ENCODE data around the gene SDHC.
"Not testable (repeated sequence)": the region's sequence is repeated elsewhere in the genome, so short reads cannot be mapped to it uniquely, and the experiment has no call there.

Gene SDHC

DNA sequence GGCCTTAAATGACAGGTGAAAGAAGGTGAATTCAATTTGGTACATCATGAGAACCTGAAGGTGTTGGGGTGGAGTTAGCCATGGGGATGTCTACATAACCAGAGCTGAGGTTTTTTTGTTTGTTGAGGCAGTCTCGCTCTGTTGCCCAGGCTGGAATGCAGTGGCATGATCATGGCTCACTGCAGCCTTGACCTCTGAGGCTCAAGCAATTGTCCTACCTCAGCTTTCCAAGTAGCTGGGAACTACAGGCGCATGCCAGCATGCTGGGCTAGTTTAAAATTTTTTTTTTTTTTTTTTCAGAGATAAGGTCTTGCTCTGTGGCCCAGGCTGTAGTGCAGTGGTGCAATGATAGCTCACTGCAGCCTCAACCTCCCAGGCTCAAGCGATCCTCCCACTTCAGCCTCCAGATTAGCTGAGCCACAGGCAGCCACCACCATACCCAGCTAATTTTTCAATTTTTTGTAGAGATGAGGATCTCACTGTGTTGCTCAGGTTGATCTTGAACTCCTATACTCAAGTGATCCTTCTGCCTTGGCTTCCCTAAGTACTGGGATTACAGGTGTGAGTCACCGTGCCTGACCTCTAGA, 2.5 kb upstream of the SDHC start:
- no peak for DNase-seq

DNA sequence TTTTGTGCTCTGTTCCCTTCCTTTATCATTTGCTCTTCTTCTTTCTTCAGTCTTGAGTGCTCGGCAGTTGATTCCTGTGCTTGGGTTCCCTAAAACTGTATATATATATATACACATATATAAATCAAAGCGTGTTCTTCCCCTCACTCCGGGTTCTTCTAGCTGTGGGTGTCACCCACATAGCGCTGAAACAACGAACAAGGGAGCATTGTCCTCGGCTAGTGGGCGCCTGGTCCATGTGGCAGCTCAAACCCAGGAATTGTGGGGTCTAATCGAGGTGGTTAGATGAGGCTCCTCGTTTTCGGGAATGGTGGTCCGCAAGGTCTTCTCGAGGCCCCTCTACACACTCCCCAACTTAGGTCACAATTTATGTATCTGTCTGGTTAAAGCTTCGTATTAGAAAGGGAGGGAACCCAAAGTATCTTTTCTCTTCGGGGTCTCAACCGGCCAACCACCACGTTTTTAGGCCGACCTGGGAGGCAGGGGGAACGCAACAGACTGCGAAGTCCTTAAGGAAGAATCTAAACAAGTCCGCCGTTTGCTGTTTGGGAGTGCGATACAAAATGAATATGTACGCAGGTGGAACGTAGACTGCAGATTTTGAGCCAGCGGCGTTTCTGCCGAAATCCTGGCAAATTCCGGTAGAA, 504 bp upstream of the SDHC start:
- peak; percentile 14 for DNase-seq

DNA sequence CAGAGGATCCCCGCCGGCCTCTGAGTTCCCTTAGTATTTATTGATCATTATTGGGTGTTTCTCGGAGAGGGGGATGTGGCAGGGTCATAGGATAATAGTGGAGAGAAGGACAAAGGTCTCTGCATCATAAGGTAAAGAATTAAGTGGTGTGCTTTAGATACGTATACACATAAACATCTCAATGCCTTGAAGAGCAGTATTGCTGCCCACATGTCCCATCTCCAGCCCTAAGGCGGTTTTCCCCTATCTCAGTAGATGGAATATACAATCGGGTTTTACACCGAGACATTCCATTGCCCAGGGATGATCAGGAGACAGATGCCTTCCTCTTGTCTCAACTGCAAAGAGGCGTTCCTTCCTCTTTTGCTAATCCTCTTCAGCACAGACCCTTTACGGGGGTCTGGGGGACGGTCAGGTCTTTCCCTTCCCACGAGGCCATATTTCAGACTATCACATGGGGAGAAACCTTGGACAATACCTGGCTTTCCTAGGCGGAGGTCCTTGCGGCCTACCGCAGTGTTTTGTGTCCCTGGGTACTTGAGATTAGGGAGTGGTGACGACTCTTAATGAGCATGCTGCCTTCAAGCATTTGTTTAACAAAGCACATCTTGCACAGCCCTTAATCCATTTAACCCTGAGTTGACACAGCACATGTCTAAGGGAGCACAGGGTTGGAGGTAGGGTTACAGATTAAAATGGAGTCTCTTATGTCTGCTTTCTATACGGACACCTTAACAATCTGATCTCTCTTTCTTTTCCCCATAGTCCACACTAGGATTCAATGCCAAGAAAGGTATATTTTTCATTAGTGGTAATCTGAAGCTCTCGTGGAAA, 1.9 kb downstream of the SDHC start:
- not testable (repeated sequence) for DNase-seq

DNA sequence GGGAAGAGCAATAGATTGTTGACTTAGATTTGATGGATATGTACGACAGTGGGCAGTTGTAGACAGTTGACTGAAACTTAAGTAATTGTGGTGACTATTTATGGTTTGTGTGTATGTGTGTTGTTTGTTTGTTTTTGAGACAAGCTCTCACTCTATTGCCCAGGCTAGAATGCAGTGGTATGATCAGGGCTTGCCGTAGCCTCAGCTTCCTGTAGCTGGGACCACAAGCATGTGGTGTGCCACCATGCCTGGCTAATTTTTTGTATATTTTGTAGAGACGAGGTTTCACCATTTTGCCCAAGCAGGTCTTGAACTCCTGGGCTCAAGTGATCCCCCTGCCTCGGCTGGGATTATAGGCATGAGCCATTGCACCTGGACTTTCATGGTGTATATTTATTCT, 9.8 kb downstream of the SDHC start:
- peak; percentile 34 for DNase-seq

DNA sequence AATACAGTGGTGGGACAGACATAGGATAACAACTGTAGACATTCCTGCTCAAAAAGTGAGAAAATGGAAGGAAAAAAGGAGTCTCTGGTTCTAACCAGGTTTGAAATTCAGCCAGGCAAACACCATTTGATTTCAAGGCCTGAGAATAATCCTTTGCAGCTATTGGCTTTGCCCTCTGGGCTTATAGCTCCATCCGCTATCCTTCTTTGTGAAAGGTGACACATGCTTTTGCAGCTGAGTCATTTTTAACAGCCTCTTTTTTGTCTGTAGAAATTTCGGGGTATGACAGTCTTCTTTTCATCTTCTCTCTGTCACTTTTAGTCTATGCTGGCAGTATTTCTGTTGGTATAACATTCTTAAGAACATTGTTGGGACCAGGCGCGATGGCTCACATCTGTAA, 16.2 kb downstream of the SDHC start:
- DNase-seq, result no peak

DNA sequence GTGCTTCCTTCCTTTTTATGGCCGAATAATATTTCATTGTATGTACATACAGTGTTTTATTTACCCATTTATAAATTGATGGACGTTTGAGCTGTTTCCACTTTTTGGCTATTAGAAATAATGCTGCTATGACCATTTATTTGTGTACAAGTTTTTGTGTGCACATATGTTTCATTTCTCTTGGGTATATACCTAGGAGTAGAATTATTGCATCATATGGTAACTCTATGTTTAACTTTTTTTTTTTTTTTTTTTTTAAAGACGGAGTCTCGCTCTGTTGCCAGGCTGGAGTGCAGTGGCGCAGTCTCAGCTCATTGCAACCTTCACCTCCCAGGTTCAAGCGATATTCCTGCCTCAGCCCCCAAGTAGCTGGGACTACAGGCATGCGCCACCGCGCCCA, 19.0 kb downstream of the SDHC start:
- DNase-seq, result no peak

DNA sequence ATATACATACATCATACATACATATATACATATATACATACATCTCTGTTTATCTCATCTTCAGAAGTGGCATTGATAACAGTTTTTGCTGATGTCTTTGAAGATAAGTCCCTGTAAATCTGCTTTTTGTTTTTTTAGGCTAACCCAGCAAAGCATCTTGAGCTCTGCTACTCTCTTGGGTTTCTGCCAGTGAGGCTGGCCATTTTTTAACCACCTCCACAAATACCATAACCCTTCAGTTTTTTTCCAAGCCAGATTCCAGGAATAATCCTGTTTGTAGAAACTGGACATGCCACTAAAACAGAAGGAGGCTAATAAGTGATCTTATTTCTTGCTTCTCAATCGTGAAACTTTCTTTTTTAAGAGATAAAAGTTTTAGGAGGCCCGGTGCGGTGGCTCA, 21.6 kb downstream of the SDHC start:
- DNase-seq, result no peak

GRCh38 chr1:161342177-161342576, 28.0 kb downstream of the SDHC start:
- no peak for DNase-seq

DNA sequence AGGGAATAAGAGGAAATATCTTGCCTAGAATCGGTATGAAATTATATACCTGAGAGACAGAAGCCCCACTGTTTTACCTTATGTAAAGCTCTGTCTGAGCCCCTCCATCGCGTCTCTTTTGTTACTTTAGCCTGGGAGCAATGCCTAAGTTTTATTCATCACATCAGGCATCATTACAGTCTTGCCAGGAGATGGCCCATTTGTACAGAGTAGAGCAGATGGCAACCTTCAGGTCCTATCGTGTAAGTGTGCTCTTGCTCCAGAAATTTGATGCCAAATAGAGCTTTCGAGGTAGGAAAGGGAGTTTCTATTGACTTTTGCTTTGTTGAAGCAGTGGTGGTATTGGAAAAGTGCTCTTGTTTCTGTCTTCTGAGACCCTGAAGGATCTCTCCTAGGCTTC, 28.6 kb downstream of the SDHC start:
- DNase-seq, result no peak

- no peak for DNase-seq
These were observed 36.5 kb downstream of the SDHC start for GRCh38 chr1:161350671-161351070.

DNA sequence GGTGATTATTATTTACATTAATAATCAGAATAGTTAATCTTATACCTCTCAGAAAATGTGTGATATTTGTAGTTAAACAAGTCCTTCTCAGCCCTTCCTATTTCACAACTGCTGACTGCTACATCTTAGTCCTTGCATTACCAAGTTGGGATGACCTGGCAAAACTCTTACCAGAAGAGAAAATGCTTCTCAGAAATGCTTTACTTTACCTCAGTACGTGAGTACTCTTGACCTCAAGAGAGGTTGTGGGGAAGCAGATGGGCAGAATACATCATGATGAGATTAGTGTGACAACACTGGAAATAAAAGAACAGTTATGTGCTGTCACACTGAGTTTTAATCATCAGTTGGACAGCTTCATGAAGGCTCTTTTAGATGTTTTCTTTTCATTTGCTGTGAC, 37.3 kb downstream of the SDHC start:
- no peak for DNase-seq

GRCh38 chr1:161357073-161357472, 42.9 kb downstream of the SDHC start:
- no peak for DNase-seq

GRCh38 chr1:161359291-161359690, 45.1 kb downstream of the SDHC start:
- no peak for DNase-seq

DNA sequence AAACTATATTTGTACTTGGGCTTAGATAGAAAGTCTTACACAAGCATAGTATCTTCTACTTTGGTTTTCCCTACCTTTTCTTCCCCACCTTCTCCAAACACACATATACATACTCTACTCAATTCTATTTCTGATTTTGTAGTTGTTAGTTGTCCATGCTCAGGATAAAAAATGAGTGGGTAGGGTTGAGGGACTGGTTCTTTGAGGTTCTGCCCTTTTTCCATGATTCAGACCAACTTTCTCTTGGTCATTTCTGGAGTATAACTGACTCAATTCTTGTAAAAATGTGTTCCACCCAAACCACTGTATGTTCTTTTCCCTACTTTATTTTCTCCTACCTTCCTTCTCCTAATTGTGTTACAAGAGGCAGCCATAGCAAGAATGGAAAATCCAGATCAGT, 50.2 kb downstream of the SDHC start:
- no peak for DNase-seq

- DNase-seq, result no peak
These were observed 51.0 kb downstream of the SDHC start for GRCh38 chr1:161365207-161365606.

DNA sequence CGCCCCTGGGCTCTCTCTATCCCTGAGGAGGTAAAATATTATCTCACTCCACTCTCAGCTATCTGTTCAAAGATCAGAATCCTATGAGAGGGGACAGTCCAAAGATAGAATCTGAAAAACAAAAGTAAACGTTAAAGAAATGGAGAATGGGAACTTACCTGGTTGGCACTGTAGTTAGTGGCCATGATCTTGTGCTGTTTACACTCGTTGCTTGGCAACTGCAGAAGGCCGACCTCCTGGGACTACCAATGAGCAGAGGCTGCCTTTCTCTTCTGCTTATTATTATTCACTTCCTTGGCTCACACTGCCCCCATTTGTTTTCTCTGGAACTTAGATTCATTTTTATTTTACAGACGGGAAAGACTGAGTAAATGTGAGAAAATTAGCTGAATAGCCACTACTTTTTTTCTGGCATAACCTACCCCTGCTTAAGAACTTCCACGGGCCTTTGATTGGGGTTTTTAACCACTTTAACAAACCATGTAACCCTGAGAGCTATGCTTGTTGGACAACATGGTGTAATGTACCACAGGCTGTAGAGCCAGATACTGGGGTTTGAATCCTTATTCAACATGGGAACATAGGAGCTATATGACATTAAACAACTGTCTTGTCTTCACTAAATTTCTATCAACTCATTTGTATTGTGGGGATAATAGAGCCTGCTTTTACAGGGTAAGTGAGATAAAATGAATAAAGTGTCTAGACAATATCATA, 53.7 kb downstream of the SDHC start, which contains the start of gene CFAP126:
Gene CFAP126, minus strand, starts transcription at position 193 of the 717 bp plus-strand sequence. Its CDS starts 8 bp downstream, at position 185.
- DNase-seq, result peak; percentile 78

- no peak for DNase-seq
These were observed 59.3 kb downstream of the SDHC start for GRCh38 chr1:161373442-161373841.

GRCh38 chr1:161374373-161374772, 60.2 kb downstream of the SDHC start:
- no peak for DNase-seq

DNA sequence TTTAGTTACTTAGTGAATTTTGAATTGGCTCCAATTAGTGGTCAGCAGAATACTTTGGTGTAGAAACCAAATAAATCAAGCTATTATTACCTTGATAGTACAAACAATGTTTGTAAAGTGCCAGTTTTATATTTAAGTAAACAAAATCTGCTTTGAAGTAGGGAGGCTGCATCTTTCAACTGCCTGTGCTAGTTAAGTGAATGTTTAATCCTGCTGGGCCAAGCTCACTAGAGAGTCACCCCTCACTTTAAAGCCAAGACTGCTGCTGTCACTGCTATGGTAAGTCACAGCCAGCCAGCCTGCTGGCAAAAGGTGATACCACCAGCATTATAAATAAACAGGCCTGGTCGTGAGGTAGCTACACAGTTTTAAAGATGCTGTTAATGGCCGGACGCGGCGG, 63.8 kb downstream of the SDHC start:
- no peak for DNase-seq

GRCh38 chr1:161379071-161379470, 64.9 kb downstream of the SDHC start:
- no peak for DNase-seq

GRCh38 chr1:161381707-161382106, 67.5 kb downstream of the SDHC start:
- DNase-seq, result no peak

DNA sequence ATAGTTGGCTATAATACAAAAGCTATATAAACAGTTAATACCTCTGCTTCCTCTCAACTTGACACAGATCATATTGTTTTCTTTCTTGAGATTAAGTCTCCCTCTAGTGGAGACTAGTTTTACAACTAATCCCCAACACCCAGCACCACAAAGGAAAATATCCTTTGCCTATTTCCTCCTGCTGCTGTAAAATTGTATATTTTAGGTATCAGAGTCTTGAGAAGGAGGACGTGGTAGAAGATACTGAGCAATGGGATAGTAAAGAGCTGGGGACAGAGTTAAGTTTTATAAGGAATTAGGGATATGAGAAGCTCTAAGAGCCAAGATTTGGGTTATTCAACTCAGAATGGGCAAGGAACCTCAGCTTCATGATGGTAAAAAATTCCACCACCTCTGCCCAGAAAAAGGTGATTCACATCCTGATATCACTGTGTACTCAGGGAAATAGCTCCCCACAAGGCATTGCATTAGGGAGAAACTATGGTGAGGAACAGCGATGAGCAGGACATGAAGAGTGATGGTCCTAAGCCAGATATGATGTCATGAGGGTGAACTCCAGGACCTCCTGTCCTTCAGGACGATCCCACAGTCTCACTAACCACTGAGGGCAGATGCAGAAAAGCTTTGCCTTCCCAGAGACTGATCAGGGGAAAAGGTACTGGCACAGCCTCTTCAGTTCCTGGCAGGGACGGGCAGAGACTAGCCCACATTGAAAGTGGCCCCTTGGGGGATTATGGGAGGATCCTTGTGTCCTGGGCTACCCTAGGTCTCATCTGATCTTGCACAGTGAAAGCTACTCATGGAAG, 68.2 kb downstream of the SDHC start:
- peak; percentile 63 for DNase-seq

DNA sequence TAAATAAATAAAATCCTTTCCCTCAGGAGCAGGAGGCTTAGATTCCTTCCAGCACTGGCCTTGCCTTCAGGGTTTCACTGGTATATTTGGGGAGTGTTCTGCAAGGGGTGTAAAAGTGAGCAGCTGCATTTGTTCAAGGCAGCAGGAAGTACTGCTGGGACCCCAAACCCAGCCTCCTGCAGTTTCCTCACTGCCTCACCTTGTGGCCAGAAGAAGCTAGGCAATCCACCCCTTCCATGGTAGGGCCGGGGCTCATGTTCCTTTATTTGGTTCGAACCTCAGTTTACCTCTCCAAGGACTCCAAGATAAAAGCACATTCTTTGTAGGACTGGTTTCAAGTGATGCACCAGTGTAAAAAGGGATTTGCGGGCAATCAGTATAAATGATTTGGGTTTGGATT, 74.5 kb downstream of the SDHC start:
- no peak for DNase-seq
